Cardiac septum (tissue), 1 donor: ENCODE results near the gene WRNIP1. TPM values are rescaled to one million over a fixed set of nuclear protein-coding genes. Genes with fewer than 3 reads are reported as not detected.

Source experiments
- DNase-seq: peaks from one replicate; pipeline ENCODE4 v3.0.0-alpha.2; 2020; ENCODE audit warnings: low spot score
- intact Hi-C: fragments of 100-400 bp; cut with DNase I; formaldehyde crosslinking; loops from one replicate; pipeline ENCODE4 v1.14.0; 2022
- total RNA-seq: library from RNA; stranded (reverse); fragmentation: NEBNext Ultra II Directional; extraction: Animal tissue kit (Norgen Biotek cat#: 25700); gene quantifications from one replicate; pipeline ENCODE4 v1.2.1, GENCODE V29; 2021
- donor health status: DM: no; HTN: no; CAD: no.

Gene WRNIP1
- total RNA-seq, 1 donor from 2014 or later, result 35.2 TPM

DNA sequence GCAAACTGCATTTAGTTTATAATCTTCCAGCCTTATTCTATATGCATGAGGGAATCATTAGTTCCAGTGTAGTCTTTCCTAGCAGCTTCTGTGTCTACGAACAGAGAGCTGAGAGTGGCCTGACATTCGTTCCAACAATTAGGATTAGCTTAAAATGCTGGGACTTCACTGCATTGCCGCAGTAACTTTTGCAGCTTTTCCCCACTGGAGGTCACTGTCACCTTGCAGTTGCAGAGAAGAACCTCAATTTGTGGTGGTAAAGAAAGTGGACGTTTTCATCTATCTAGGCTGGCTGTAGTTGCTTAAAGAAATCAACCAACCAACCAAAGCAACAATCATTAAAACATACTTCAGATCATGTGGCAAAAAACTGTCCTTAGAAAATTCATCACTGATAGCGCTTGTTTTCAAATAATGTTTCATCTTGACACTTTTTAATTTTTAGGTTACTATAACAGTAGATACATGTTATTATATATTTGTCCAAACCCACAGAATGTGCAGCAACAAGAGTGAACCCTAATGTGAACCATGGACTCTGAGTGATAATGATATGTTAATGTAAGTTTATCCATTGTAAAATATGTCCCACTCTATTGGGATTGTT, 26.7 kb upstream of the WRNIP1 start:
- no peak for DNase-seq
- intact Hi-C loops, result no loop called here

DNA sequence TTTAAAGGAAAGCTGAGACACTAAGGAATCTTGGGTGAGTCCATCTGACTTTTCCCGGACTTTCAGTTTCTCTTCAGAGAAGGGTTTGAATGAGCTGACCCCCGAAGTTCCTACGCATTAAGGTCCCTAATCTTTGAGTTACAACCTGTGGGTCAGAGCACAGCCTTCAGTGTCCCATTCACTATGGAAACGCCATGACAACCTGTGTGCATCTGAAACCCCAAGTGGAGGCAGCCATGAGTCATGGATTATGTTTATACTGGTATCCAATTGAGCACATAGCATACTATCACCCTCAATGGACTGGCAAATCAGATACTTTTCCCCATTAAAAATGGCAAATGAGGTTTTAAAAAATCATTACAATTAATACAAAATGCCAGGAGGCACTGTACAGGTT, 25.9 kb upstream of the WRNIP1 start:
- no peak for DNase-seq
- intact Hi-C loops, result no loop called here

DNA sequence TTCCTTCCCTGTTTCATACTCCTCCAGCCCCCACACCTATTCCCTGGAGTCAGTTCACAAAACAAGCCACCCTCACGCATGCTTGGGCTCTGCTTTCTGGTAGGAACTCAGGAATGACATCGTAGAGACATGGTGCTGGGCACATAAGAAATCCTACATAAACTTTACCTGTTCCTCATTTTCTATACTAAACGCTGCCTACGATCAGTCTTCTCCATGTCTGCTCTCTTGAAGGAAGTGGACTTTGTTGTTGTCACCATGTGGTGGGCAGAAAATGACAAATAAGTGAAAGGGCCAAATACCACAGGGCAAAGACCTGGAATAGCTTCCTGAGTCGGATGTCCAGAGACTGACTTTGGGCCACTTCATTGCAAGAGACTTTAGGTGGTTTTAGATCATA, 24.6 kb upstream of the WRNIP1 start:
- intact Hi-C loops, result no loop called here

DNA sequence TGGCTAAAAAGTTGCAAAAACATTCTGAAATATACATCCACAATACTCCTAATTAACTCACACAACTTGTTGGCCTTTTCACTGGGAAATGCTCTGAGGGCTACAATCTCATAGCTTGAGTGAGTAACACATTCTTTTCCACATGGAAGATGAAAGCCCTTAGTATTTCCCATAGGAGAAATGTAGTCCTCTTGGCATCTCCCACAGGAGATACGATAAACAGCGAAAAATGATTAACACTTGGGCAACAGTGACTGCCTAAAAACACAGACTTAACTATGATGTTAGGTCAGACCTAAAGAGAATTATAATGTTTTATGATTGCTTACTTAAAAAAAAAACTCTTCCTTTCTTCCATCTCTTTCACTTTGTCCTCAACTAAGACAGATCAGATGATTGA, 23.4 kb upstream of the WRNIP1 start:
- intact Hi-C loops, result no loop called here
- no peak for DNase-seq

More for the DNA sequence above, 24.6 kb upstream of the WRNIP1 start:
- DNase-seq, result no peak

DNA sequence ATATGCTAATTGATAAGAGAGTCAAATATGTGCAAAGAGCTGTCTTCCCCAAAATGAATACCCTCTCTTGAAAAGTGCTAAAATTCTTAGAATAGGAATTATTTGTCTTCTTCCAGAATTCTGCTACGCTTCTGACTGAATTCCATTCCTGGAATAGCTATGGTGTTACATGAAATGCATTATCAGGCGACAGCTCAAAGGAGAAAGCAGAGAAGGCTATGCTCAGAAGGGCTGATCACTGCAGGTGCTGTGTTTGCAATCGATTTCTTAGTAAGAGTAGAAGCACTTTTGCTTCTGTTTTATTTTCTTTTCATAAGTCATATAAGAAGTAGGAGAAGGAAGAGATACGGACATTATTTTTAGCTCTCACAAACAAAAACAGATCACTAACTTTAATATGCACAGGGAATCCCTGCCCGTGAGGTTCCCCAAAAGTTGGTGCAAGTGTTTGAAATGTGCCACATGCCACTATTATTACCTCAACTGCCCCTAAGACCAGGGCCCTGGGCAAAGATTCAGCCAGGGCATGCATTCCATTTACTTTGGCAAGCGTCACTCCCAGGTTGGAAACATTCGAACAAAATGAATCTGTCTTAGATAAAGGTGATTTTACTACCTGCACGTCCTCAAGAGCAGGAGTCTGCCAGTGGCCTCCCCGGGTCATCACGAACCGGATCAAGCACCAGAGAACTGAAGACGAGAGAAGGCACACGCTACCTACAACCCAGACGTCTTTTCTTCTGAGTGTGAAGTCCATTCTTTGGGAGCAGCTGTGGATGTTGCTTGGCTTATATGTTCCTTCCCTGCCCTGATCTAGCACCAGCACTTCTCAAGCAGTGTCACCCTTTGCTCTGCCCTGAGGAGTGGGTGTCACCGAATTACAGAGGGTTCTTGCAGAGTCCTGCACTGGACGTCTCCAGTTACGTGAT, 21.6 kb upstream of the WRNIP1 start:
- intact Hi-C loops, result no loop called here
- DNase-seq, result no peak

DNA sequence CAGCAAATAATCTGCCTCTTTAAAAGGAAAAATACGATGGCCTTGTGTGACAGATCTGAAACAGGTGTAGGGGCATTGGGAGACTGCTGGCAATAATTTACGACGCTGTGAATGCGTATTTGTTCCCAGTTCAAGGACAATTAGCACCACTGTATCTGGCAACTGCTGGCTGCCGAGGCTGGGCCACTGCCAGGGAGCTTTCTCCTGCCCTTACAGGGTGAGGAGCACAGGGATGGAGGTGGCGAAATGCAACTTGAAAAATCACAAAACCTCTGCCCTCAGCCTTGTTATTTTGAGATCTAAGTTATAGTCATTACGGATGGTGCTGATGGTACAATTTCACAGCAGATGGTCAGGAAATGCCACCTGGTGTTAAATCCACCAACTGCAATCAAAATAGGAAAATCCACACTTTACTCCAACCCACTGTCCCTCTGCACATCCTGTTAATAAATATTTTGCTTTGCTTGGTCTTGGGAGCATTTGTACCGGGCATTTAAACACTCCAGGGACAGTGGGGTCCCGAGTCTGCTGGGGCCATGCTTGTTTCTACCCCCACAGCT, 20.9 kb upstream of the WRNIP1 start:
- intact Hi-C loops, result no loop called here
- DNase-seq, result no peak

DNA sequence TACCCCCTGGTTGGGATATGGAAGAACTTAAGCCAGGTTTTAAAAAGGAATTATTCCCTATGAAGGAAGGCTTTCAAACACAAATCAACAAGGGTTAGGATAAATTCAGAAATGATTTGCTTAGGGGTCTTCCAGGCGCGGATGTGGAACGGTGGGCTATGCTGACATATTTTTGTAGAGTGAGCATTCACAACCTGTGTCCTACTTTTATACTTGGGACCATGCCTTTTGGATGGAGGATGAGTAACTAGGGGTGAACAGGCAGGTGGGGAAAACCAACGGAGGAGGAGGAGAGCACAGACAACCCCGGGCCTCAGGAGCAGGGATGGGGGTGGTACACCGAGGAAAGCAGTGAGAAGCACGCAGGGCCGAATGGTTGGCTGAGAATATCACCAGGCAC, 20.4 kb upstream of the WRNIP1 start:
- intact Hi-C loops, result no loop called here
- DNase-seq, result no peak

DNA sequence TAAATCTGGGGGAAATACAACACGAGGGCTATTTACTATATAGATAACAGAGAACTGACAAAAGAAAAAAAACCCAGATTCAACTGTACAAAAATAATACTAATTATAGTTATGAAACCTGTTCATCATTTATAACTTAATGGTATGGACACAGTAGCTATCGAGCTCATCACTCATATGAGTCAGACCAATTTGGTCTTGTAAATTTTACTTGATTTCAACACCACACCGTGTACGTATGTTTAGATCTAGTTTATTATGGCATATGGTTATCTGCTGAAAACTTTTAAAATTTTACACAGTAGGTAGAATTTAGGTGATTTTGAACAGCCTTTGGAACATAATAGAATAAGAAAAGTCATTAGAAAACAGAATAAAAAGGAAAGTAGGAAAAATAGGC, 19.9 kb upstream of the WRNIP1 start:
- intact Hi-C loops, result no loop called here
- no peak for DNase-seq

DNA sequence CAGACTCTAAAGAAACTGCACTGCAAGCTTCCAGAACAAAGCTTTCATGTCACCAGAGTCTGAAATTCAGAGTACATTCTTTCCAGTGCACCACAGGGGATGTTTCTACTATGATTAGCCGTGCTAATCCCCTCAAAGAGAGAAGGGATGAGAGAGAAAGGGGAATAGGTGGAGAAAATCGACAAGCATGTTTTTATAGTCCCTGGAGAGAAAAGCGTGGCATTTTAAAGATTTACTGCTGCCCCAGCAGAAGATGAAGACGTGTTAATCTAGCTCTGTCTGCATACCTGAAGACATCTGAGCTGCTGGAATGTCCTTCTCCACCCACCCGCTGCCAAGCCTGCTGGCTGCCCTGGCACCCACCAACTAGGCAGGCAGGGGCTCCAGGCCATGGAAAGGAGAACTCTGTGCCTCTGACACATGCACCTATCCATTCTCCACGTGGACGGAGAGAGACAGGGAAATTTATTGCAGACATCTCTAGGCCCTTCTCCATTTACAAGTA, 18.6 kb upstream of the WRNIP1 start:
- intact Hi-C loops, result no loop called here
- DNase-seq, result no peak

DNA sequence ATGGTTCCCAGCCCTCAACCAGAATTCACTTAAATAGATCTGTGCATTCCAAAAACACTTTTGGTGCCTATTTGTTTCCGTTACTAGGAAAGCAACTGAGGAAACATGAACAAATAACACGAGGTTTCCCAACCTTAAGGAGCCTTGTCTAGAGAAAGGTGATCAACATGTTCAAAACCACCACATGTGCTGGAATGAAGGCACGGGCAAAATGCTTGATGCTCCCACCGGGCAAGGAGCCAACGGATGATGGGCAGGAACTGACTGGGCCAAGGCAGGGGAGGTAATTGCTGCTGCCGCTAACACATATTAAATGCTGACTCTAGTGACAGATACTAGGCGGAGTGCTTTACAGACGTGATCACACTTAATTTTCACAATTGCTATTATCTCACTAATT, 17.0 kb upstream of the WRNIP1 start:
- no peak for DNase-seq
- intact Hi-C loops, result no loop called here

DNA sequence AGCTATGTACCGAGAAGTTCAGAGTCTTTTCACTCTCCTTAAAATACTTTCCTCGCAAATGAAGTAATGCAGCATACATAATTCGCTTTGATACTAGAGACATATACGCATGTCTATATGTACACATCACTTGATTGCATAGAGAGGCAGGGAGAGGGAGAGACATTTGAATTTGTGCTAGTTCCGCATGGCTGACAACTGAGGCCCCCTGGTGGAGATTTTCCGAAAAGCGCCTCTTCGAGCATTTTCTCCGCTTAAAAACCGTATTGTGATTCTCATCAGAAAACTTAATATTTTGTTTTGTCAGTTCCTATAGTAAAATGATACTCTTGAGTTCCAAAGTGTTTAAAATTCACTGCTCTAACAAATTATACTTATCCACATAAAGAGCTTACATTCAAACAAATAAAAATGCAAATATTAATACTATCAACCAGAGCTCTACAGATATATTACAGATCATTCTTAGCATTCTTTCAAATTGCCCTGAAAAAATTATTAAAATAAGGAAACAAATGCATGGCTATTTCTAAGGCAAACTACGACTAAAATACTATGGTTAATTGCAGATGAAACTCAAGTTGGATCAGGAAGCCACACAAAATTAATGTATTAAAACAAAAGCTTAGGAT, 15.1 kb upstream of the WRNIP1 start:
- DNase-seq, result no peak
- intact Hi-C loops, result loop anchor here (5.0 kb wide), 1 partner anchor 1153 kb away; no protein-coding TSS in a partner anchor

DNA sequence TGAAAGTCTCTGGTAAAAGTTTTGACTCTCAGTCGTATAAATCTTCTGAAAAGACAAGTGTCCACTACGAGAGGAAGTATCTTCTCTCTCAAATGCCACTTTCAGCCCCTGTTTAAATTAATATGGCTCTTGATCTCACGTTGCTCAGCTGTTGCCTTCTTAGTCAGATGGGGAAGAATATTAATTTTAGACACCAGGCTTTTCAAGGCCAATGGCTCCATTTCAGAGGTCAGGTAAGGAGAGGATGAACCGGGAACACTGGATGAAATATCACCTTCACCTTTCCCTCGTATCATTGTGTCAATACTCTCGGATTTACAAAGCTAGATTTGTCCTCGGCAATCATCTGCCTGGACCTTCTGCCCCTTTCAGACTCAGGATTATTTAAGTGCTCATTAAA, 14.4 kb upstream of the WRNIP1 start, which contains the start of gene MYLK4:
Gene MYLK4, minus strand, starts transcription at position 91 of the 400 bp plus-strand sequence. CDS start 1,628 bp downstream, outside the sequence.
- intact Hi-C loops, result loop anchor here (5.0 kb wide), 1 partner anchor 1154 kb away; no protein-coding TSS in a partner anchor
- no peak for DNase-seq

DNA sequence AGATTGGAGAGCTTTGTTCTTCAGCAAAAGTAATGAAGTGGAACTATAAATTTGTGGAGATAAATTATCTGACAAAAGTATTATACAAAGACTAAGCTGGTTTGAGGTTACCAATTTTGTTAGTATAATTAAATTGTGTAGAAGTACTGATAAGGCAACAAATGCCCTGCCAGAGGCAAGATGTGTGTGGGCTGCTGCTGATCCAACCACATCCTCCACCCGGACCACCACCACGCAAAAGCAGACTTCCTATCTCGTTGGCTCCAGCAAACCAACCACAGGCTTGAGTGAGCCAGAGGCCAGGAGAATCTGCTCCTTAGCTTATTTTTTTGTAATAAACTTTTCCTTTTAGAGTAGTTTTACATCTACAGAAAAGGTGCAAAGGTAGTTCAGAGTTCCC, 13.3 kb upstream of the WRNIP1 start:
- intact Hi-C loops, result loop anchor here (5.0 kb wide), 1 partner anchor 1155 kb away; no protein-coding TSS in a partner anchor
- no peak for DNase-seq

DNA sequence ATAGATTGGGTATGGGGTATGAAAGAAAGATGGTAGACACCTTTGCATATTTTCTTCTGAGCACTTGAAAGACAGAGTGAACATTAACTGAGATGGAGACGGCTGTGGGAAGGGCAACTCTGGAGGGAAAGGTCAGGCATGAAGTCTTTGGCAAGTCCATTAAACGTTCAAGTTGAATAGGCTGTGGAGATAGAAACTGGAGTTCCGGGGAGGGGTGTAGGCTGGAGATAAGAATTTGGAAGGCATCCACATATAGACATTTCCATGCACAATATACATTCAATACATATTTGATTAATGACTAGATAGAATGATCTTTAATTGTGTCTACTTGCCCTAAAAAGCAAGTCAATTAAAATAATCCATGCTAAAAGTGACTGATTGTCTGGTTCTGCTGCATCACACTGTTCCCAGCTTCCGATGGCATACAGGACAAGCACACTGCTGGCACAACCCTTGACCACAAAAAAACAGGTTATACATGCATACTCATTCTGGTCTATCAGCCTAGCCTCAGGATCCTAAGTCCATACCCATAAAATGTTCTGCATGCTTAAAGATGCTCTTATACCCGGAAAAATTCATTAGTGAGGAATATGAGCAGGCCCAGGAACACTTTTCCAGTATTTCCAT, 12.6 kb upstream of the WRNIP1 start:
- intact Hi-C loops, result loop anchor here (5.0 kb wide), 1 partner anchor 1155 kb away; no protein-coding TSS in a partner anchor

DNA sequence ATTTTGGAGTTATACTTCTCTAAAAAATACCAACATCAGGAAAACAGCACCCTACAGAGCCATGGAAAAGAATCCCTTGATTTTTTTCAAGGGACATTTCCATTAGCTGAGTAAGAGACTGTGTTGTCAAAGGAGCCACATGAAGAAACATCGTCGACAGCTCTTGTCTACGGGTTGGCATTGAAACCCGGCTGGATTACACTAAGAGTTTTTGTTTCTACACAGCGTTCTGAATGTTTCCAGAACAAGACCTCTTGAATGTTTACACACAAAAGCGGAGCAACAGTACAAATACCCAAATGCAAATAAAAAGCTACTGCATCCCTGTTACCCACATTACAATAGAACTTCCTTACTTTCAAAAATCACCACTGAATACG, 12.1 kb upstream of the WRNIP1 start:
- intact Hi-C loops, result loop anchor here (5.0 kb wide), 1 partner anchor 1156 kb away; no protein-coding TSS in a partner anchor
- no peak for DNase-seq

More for the DNA sequence above, 12.6 kb upstream of the WRNIP1 start:
- DNase-seq, result no peak

DNA sequence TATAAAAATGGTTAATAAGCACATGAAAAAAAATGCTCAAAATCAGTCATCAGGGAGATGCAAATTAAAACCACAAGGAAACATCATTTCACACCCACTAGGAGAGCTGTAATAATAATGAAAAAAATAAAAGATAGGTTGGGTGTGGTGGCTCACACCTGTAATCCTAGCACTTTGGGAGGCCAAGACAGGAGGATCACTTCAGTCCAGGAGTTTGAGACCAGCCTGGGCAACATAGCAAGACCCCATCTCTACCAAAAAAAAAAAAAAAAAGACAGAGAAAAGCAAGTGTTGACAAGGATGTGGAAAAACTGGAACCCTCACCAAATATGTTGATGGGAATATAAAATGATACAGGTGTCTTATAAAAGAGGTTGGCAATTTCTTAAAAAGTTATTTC, 11.4 kb upstream of the WRNIP1 start:
- intact Hi-C loops, result loop anchor here (5.0 kb wide), 1 partner anchor 1156 kb away; no protein-coding TSS in a partner anchor
- DNase-seq, result no peak

DNA sequence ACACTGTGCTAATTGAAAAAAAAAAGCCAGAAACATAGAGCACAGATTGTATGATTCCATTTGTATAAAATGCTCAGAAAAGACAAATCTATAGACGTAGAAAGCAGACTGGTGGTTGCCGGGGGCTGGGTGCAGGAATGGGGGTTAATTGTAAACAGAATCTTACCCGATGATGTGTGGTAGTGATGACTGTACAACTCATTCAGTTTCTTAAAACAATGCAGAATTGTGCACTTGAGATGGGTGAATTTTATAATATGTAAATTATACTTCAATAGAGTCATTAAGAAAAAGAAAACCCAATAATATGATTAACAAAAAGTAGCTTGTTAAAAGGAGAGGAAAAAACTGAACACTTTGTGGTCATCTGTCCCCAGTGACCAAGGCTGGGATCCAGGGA, 10.8 kb upstream of the WRNIP1 start:
- intact Hi-C loops, result loop anchor here (5.0 kb wide), 1 partner anchor 1157 kb away; no protein-coding TSS in a partner anchor
- DNase-seq, result no peak

DNA sequence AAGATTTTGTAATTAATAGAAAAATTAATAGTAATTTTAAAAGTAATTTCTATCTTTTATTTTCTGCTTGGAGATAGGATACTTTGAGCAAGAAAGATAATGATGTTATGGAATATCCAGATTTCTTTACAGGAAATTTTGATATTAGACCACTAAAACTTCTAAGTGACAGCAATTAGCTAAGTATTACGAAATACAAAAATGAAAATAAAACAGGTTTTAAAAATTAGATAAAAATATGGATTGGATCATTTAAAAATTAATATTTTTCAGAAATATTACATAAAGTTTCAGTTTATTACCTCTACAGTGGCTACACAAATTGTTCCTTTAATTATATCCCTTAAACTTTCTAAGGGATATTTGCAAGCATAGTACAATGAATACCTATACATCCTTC, 10.3 kb upstream of the WRNIP1 start:
- DNase-seq, result no peak
- intact Hi-C loops, result loop anchor here (5.0 kb wide), 1 partner anchor 1158 kb away; no protein-coding TSS in a partner anchor

DNA sequence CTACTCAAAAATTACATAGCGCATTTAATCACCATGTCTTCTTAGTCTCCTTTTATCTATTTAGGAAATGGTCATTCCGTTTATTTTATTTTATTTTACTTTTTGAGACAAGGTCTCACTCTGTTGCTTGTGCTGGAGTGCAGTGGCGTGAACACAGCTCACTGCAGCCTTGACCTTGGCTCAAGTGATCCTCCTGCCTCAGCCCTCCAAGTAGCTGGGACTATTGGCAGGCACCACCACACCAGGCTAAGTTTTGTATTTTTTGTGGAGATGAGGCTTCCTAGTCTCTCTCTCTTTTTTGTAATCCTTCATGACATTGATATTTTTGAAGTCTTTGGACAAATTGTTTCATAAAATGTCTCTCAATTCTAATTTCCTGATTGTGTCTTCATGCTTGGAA, 9.7 kb upstream of the WRNIP1 start:
- intact Hi-C loops, result no loop called here
- no peak for DNase-seq
